Skeletal muscle satellite cell (primary cell): ENCODE data around the gene R3HDM4. TPM values are rescaled to one million over a fixed set of nuclear protein-coding genes. Genes with fewer than 3 reads are reported as not detected.
"Not testable (repeated sequence)": the region's sequence is repeated elsewhere in the genome, so short reads cannot be mapped to it uniquely, and the experiment has no call there.

ENCODE experiments used
- H3K27me3 ChIP-seq: 2 replicates; pipeline ENCODE4 v1.7.0; 2013; ENCODE audit warnings: low read length; ENCODE audit not compliant: control insufficient read depth, insufficient read depth
- H3K36me3 ChIP-seq: 2 replicates; pipeline ENCODE4 v1.7.0; 2013; ENCODE audit warnings: mild to moderate bottlenecking, control low read depth, low read length; ENCODE audit not compliant: insufficient read depth
- H3K4me1 ChIP-seq: 2 replicates; pipeline ENCODE4 v1.7.0; 2013; ENCODE audit warnings: low read length; ENCODE audit not compliant: control insufficient read depth, insufficient read depth
- H3K4me2 ChIP-seq: 2 replicates; pipeline ENCODE4 v1.7.0; 2013; ENCODE audit warnings: mild to moderate bottlenecking, low read length
- H3K4me3 ChIP-seq: 2 replicates; pipeline ENCODE4 v1.7.0; 2013; ENCODE audit warnings: low read length
- H3K9ac ChIP-seq: 2 replicates; pipeline ENCODE4 v1.7.0; 2013; ENCODE audit warnings: mild to moderate bottlenecking, low read depth, low read length, moderate library complexity
- H3K9me3 ChIP-seq: replicated peaks from 2 replicates; pipeline ENCODE4 v1.7.0; 2013; ENCODE audit warnings: mild to moderate bottlenecking, control low read depth, low read length
- total RNA-seq: library from RNA; depleted of rRNA; stranded (reverse); fragments of >200 nt; gene quantifications from 2 replicates; pipeline ENCODE4 v1.2.3, GENCODE V29; 2012; rRNA removed

The R3HDM4 gene
- total RNA-seq: 24.3 and 37.6 TPM in 2 replicates

GRCh38 chr19:913080-913748 lies at the start of gene R3HDM4:
R3HDM4 (minus strand) TSS chr19:913219; CDS start chr19:913157, 62 bp downstream.
- Histone ChIP-seq H3K4me1 (peaks cover 21% of the 10 kb centered on the region), H3K4me3 (peak within 1 kb of the TSS; percentile 95), H3K36me3 (no peaks in the 10 kb centered on the region), H3K27me3 (peaks cover 12% of the 10 kb centered on the region), H3K4me2 (peak within 1 kb of the TSS; percentile 82), H3K9me3 (no peaks in the 10 kb centered on the region), H3K9ac (peak within 1 kb of the TSS; percentile 94)

- no peak overlapping the region for H3K4me3 ChIP-seq
- H3K9me3 ChIP-seq: no peaks in the 10 kb centered on the region
- peaks cover 20% of the 10 kb centered on the region for H3K36me3 ChIP-seq
- H3K27me3 ChIP-seq: no peaks in the 10 kb centered on the region
- H3K4me1 ChIP-seq: peaks cover 18% of the 10 kb centered on the region
- H3K9ac ChIP-seq: no peak overlapping the region
- no peak overlapping the region for H3K4me2 ChIP-seq
These were observed 49.0 kb upstream of the R3HDM4 start for GRCh38 chr19:961866-962620.

DNA sequence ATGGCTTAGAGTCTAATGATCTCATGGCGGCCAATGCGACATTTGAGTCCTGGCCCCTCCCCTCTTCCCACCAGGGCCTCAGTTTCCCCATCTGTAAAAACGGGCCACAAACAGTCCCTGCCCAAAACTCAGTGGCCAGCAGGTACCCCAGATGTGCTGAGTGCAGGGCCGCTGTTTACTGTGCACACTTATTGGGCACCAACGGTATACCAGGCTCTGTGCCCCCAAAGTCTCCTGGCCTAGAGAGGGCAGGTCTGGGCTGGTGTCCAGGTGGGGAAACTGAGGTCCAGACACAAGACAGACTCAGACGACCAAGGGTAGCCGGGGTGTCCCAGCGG lies 47.6 kb upstream of the R3HDM4 start:
- Histone ChIP-seq H3K27me3 (no peaks in the 10 kb centered on the region), H3K9ac (no peak overlapping the region), H3K4me2 (no peak overlapping the region), H3K4me3 (no peak overlapping the region), H3K36me3 (peaks cover 15% of the 10 kb centered on the region), H3K9me3 (no peaks in the 10 kb centered on the region), H3K4me1 (peaks cover 24% of the 10 kb centered on the region)

DNA sequence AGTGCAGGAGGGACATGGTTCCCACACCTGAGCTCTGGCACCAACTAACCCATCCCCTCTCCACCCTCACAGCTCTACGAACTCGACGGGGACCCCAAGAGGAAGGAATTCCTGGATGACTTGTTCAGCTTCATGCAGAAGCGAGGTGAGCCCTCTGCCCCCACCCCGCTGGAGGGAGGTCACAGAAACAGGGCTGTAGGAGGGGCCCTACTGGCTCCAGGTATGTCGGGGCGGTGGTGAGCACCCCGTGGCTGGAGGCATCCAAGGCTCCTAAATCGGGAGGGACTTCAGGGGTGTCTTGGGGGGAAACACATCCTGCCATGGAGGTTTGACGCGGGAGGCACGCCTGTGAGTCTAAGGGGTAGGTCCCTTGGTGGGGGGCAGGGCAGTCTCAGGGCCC lies 47.0 kb upstream of the R3HDM4 start:
- Histone ChIP-seq H3K4me1 (peaks cover 24% of the 10 kb centered on the region), H3K4me3 (no peak overlapping the region), H3K9ac (no peak overlapping the region), H3K27me3 (no peaks in the 10 kb centered on the region), H3K4me2 (no peak overlapping the region), H3K9me3 (no peaks in the 10 kb centered on the region), H3K36me3 (peaks cover 9% of the 10 kb centered on the region)

GRCh38 chr19:958967-959855 lies 46.2 kb upstream of the R3HDM4 start:
- H3K36me3 ChIP-seq: peaks cover 2% of the 10 kb centered on the region
- H3K27me3 ChIP-seq: no peaks in the 10 kb centered on the region
- no peak overlapping the region for H3K9ac ChIP-seq
- H3K4me2 ChIP-seq: no peak overlapping the region
- no peaks in the 10 kb centered on the region for H3K9me3 ChIP-seq
- no peak overlapping the region for H3K4me3 ChIP-seq
- peaks cover 24% of the 10 kb centered on the region for H3K4me1 ChIP-seq

GRCh38 chr19:957578-957977 lies 44.6 kb upstream of the R3HDM4 start:
- not testable (repeated sequence) for H3K4me2 ChIP-seq, H3K27me3 ChIP-seq, H3K36me3 ChIP-seq, H3K4me3 ChIP-seq, H3K9me3 ChIP-seq, H3K9ac ChIP-seq
- H3K4me1 ChIP-seq: peaks cover 19% of the 10 kb centered on the region

GRCh38 chr19:956766-957440 lies 43.9 kb upstream of the R3HDM4 start:
- H3K4me2 ChIP-seq: peak overlapping the region; percentile 21
- H3K4me3 ChIP-seq: no peak overlapping the region
- H3K9me3 ChIP-seq: no peaks in the 10 kb centered on the region
- no peaks in the 10 kb centered on the region for H3K36me3 ChIP-seq
- H3K9ac ChIP-seq: no peak overlapping the region
- peaks cover 16% of the 10 kb centered on the region for H3K4me1 ChIP-seq
- H3K27me3 ChIP-seq: no peaks in the 10 kb centered on the region

DNA sequence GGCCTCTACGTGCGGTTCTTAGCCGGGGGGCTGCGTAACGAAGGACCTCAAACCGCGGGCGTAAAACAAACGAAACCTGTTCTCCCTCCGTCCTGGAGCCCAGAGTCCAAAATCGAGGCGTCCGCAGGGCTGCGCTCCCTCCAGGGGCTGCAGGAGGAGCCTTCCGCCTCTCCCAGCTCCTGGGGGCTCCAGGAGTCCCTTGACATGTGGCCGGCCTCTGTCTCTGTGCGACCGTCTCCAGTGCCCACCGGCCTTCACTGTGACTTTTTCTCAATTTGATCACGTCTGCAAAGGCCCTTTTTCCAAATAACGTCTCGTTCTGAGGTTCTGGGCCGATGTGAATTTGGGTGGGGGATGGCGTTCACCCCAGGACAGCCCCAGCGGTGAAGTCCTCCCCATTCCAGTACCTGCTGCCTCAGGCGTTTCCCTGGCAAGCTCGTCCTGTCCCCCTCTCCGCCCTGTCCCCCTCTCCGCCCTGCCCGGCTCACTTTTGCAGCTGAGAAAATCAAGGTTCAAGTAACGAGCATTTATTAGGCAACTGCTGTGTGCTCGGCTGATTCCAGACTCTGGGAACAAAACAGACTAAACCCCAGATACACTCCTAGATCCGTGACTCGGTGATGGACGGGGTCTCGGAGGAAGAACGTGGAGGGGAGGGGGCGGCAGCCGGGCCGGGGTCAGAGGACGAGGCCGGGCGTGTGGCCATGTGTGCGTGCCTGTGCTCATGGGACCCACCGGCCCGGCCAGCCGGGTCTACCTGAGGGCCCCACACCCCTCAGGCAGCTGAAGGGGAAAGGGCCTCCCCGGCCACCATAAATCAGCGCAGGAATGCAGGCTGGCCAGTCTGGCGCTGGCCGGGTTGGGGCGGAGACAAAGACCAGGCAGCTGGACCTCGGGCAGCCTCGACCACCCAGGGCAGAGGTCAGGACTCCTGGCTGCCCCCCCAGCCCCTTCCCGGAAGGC lies 43.1 kb upstream of the R3HDM4 start:
- Histone ChIP-seq H3K9ac (no peak overlapping the region), H3K4me2 (peak overlapping the region; percentile 21), H3K27me3 (no peaks in the 10 kb centered on the region), H3K4me3 (no peak overlapping the region), H3K4me1 (peaks cover 22% of the 10 kb centered on the region), H3K36me3 (no peaks in the 10 kb centered on the region), H3K9me3 (no peaks in the 10 kb centered on the region)

GRCh38 chr19:954672-955494 lies 41.9 kb upstream of the R3HDM4 start:
- Histone ChIP-seq H3K36me3 (no peaks in the 10 kb centered on the region), H3K4me1 (peaks cover 22% of the 10 kb centered on the region), H3K9me3 (no peaks in the 10 kb centered on the region), H3K4me2 (no peak overlapping the region), H3K9ac (no peak overlapping the region), H3K4me3 (no peak overlapping the region), H3K27me3 (no peaks in the 10 kb centered on the region)

DNA sequence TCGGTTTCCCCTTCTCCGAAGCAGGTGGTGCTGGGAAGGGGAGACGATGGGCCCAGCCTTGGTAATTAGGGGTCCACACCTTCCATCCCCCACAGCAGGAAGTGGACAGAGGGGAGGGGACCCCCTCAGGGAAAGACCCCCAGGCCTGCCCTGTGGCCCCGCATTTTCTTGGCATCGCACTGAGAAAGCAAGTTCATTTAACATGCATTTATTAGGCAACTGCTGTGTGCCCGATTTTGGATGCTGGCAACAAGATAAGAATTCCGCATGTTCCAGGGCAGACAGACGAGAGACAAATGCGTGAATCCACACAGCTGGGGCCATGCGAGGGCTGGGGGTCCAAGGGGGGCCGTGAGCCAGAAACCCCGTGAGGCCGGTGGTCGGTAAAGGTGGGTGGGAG lies 41.3 kb upstream of the R3HDM4 start:
- Histone ChIP-seq H3K9me3 (no peaks in the 10 kb centered on the region), H3K4me1 (peaks cover 22% of the 10 kb centered on the region), H3K4me3 (no peak overlapping the region), H3K27me3 (no peaks in the 10 kb centered on the region), H3K9ac (no peak overlapping the region), H3K36me3 (no peaks in the 10 kb centered on the region), H3K4me2 (no peak overlapping the region)
